Pons (tissue), 1 donor: ENCODE measurements around the gene GPC6.

ENCODE experiments used
- DNase-seq: peaks from one replicate; pipeline ENCODE4 v3.0.0-alpha.2; 2016; ENCODE audit warnings: low spot score

GPC6 gene

DNA sequence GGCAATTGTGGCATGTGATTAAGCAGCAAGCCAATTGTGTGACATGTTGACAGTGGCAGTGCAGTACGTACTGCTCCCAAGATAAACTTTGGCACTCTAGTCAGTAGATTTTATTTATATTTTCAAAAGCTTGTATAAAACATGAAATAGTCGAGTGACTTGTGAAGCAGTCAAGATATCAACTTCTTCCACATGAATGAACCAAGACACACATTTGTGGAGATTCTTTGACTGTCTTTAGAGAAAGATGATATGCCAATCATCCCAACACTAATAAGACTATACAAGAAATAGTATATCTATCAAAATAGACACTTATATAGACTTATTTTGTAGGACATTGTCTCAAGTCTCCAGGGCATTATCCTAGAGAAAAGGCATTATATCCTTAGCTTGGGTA is 714.8 kb downstream of the GPC6 start:
- no peak for DNase-seq

- no peak for DNase-seq
Measured at GRCh38 chr13:93942016-93942415, 715.4 kb downstream of the GPC6 start.

DNA sequence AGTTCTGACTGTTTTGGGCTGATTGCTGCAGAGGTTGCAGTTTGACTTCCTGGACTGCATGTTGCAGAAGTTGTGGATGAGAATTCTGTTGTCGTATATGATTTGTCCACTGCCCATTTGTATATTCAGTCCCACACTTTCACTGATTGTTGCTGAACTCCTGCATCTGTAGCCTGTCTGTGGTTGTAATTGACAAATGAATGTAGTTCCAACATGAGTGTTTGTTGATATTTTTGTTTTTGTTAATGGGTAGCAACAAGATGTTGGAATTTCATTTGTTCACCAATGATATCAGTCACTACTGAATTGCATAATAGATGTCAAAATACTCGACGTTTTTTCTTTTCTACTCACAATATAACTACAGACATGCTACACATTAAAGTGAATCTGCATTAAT is 719.0 kb downstream of the GPC6 start:
- DNase-seq = no peak

DNA sequence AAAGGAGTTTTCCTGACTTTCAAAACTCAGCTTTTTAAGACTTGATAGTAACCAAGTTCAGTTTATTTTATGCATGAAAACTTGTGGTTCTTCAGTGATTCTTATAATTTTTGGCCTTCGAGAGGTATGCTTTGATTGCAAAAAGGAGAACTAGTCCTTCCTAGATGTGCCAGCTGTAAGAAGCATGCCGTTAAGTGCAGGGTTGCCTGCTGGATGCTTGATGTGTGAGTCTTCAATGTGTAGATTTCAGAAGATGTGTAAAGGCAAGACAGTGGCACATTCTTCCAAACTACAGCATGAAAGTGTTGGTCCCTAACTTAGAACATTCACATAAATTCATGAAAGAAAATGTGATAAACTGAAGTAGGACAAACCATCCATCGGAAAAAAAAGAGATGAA is 720.4 kb downstream of the GPC6 start:
- no peak for DNase-seq

DNA sequence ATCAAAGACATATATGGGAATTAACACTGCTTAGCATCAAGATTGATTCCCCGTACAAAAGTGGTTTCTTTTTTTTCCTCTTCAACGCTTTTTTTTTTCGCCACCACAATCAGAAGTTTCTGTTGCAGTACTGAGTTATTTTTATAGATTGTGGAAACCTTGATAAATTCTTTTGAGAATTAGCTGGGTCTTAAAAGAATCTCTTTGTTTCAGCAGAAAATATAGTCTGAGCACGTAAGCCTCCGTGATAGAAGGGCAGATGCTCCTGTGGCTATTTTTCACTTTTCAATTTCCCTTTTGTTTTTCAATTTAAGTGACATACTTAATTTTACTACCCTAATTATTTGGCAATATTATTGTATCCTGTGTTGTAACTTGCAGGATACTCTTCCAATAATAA is 721.0 kb downstream of the GPC6 start:
- no peak for DNase-seq

- no peak for DNase-seq
Measured at GRCh38 chr13:93948162-93948922, 721.7 kb downstream of the GPC6 start.

GRCh38 chr13:93951108-93951507 is 724.5 kb downstream of the GPC6 start:
- DNase-seq = no peak

- no peak for DNase-seq
Measured at GRCh38 chr13:93951951-93952350, 725.3 kb downstream of the GPC6 start.

GRCh38 chr13:93953841-93954240 is 727.2 kb downstream of the GPC6 start:
- DNase-seq = no peak

GRCh38 chr13:93955904-93956303 is 729.3 kb downstream of the GPC6 start:
- no peak for DNase-seq

GRCh38 chr13:93956426-93956825 is 729.8 kb downstream of the GPC6 start:
- no peak for DNase-seq

DNA sequence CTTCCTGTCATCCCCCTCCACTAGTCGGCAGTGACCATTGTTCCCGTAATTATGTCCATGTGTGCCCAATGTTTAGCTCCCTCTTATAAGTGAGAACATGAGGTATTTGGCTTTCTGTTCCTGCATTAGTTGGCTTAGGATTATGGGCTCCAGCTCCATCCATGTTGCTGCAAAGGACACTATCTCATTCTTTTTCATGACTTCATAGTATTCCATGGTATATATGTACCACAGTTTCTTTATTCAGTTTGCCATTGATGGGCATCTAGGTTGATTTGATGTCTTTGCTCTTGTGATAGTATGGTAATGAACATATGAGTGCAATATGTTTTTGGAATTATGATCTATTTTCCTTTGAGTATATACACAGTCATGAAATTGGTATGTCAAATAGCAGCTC is 730.8 kb downstream of the GPC6 start:
- no peak for DNase-seq

- DNase-seq = no peak
Measured at GRCh38 chr13:93959796-93960533, 733.4 kb downstream of the GPC6 start.

- no peak for DNase-seq
Measured at GRCh38 chr13:93963266-93964145, 736.9 kb downstream of the GPC6 start.

GRCh38 chr13:93964146-93964512 is 737.5 kb downstream of the GPC6 start:
- no peak for DNase-seq

DNA sequence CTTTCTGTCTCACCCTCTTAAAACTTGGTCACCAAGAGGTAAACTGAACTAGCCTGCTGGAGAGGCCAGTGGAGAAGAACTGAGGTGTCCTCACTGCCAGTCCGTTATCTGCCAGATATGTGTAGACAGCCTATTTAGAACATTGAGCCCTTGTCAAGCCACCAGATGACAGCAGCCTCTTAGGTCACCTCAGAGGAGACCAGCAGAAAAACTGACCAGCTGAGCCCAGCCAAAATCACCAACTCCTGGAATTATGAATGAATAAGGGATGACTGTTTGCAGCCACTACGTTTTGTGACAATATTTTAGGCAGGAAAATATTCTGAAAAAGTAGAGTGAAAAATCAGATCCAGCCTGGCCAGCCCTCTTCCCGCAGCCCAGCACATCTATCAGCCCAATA is 739.0 kb downstream of the GPC6 start:
- DNase-seq = no peak

- no peak for DNase-seq
Measured at GRCh38 chr13:93966267-93966936, 739.8 kb downstream of the GPC6 start.

- no peak for DNase-seq
Measured at GRCh38 chr13:93967286-93967685, 740.7 kb downstream of the GPC6 start.

DNA sequence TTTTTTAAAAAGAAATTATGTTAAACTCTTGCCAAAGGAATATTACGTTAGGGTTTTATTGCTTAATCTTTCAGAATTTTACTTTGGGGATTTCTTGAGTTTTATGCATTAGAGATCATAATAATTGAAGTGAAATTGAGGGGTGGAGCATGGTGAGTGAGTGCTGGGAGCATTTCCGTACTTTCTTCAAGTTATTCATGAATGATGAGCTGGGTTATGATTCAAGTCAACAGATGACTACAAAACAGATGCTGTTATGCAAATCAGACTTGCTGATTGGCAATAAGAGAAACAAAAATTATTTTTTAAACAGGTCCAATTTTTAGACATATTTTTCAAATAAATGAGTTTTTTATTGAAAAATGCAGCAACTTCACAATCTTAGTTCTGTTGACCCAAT is 748.6 kb downstream of the GPC6 start:
- DNase-seq = no peak

- DNase-seq = no peak
Measured at GRCh38 chr13:93976528-93976927, 749.9 kb downstream of the GPC6 start.

- no peak for DNase-seq
Measured at GRCh38 chr13:93977986-93978385, 751.4 kb downstream of the GPC6 start.

DNA sequence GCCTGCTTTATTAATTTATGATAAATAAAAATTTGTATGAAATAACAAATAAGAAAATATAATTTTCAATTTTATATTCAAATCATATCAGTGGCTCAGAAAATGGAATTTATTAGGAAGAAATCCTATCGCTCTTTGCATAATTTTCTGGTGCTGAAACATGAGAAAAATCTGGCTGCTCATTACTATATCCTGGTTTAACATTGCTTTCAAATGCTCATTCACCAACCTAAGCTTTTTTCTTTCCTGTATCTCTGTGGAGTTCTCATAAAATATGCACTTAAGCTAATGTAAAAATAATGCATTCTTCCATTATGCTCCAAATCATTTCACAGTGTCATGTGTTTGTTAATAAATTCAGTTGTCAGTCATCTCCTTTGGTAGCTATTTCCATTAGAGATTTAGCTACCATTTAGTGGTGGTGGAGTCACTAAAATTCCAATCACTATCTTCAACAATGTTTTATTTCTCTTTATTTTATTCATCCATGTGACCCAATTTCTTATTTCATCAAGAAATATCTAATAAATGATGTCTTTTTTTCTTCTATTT is 754.9 kb downstream of the GPC6 start:
- DNase-seq = no peak
